Suprapubic skin (tissue), 4 donors: ENCODE data around the gene FAM171A2. TPM values are rescaled to one million over a fixed set of nuclear protein-coding genes. Genes with fewer than 3 reads are reported as not detected.
A peak's percentile ranks its signal among the peaks of the same experiment; 100 is the strongest.

Experiments
- DNase-seq, 2 donors: peaks; one replicate each; pipeline ENCODE4 v3.0.0-alpha.2; 2019; ENCODE audit warnings: low spot score in 2 of 2
- H3K27ac ChIP-seq: fragments of 200-600 bp; sonication (generic); one replicate; pipeline ENCODE4 v1.5.1; 2019
- H3K27me3 ChIP-seq: fragments of 200-600 bp; sonication (generic); one replicate; pipeline ENCODE4 v1.5.1; 2019
- H3K36me3 ChIP-seq: fragments of 200-600 bp; sonication (generic); one replicate; pipeline ENCODE4 v1.5.1; 2019
- H3K4me1 ChIP-seq: fragments of 200-600 bp; sonication (generic); one replicate; pipeline ENCODE4 v1.5.1; 2019
- H3K4me3 ChIP-seq: fragments of 200-600 bp; sonication (generic); one replicate; pipeline ENCODE4 v1.5.1; 2019; ENCODE audit warnings: mild to moderate bottlenecking
- H3K9me3 ChIP-seq: fragments of 200-600 bp; sonication (generic); one replicate; pipeline ENCODE4 v1.5.1; 2019
- CTCF ChIP-seq, 2 donors: fragments of 200-600 bp in 1 of 2; fragments of 450-650 bp in 1 of 2; sonication (generic) in 1 of 2; IDR thresholded peaks; one replicate each; pipeline ENCODE4 v1.5.1; 2016 to 2019; ENCODE audit warnings: antibody characterized with exemption in 2 of 2, mild to moderate bottlenecking in 1 of 2, moderate library complexity in 1 of 2
- EP300 ChIP-seq: sonication (generic); formaldehyde crosslinking; IDR thresholded peaks from one replicate; pipeline ENCODE4 v1.6.1; 2017; ENCODE audit warnings: antibody characterized with exemption
- POLR2A ChIP-seq, 2 donors: fragments of 450-650 bp; IDR thresholded peaks; one replicate each; pipeline ENCODE4 v1.6.1; 2017; ENCODE audit warnings: antibody characterized with exemption in 2 of 2, mild to moderate bottlenecking in 2 of 2, moderate library complexity in 2 of 2
- POLR2AphosphoS5 ChIP-seq, 3 donors: sonication (generic); formaldehyde crosslinking; IDR thresholded peaks; one replicate each; pipeline ENCODE4 v1.6.1; 2017; ENCODE audit warnings: antibody characterized with exemption in 3 of 3
- WGBS: methylation state at CpG from one replicate; pipeline ENCODE4 v1.1.5; 2018; 5-methylcytosine and 5-hydroxymethylcytosine counted together
- total RNA-seq, 4 donors: library from RNA; depleted of rRNA; stranded (reverse); fragments of >200 nt; gene quantifications; one replicate each; pipeline ENCODE4 v1.1.0, GENCODE V29; 2016

FAM171A2 gene
- total RNA-seq, 4 donors from 2014 or later, result 1.2 to 2.6 (median 1.5) TPM

GRCh38 chr17:44390250-44390870, 26.7 kb upstream of the FAM171A2 start:
- Histone ChIP-seq H3K36me3 (no peaks in the 10 kb centered on the region), H3K9me3 (no peaks in the 10 kb centered on the region), H3K27me3 (peaks cover 6% of the 10 kb centered on the region), H3K4me1 (peaks cover 7% of the 10 kb centered on the region), H3K4me3 (no peak overlapping the region), H3K27ac (no peak overlapping the region)
- peak in 1 of 2 donors; percentile 41 for DNase-seq
- 81% methylated on average over 10 of the region's 10 CpGs for WGBS
- TF ChIP-seq EP300 (no peak), CTCF (IDR thresholded peaks at IDR 0.05) (no peak), POLR2AphosphoS5 (IDR thresholded peaks at IDR 0.05) (no peak), POLR2A (IDR thresholded peaks at IDR 0.05) (no peak)

GRCh38 chr17:44389723-44390202, 26.1 kb upstream of the FAM171A2 start:
- DNase-seq, result peak in 1 of 2 donors; percentile 60
- Histone ChIP-seq H3K9me3 (no peaks in the 10 kb centered on the region), H3K27ac (no peak overlapping the region), H3K27me3 (peaks cover 6% of the 10 kb centered on the region), H3K4me3 (no peak overlapping the region), H3K36me3 (no peaks in the 10 kb centered on the region), H3K4me1 (peaks cover 13% of the 10 kb centered on the region)
- TF ChIP-seq EP300 (no peak), POLR2AphosphoS5 (IDR thresholded peaks at IDR 0.05) (no peak), CTCF (IDR thresholded peaks at IDR 0.05) (no peak), POLR2A (IDR thresholded peaks at IDR 0.05) (no peak)
- WGBS, result 63% methylated on average over 6 of the region's 6 CpGs

- no peak within 1 kb of the TSS for H3K4me3 ChIP-seq
- 27% methylated on average over 1 of the region's 1 CpG for WGBS
- peak in 1 of 2 donors; percentile 32 for DNase-seq
- no peaks in the 10 kb centered on the region for H3K9me3 ChIP-seq
- H3K27ac ChIP-seq, result no peak within 1 kb of the TSS
- H3K36me3 ChIP-seq, result no peaks in the 10 kb centered on the region
- H3K4me1 ChIP-seq, result peaks cover 16% of the 10 kb centered on the region
- no peak for TF ChIP-seq CTCF (IDR thresholded peaks at IDR 0.05)
- TF ChIP-seq POLR2AphosphoS5 (IDR thresholded peaks at IDR 0.05), result no peak
- no peak for TF ChIP-seq POLR2A (IDR thresholded peaks at IDR 0.05)
- no peak for TF ChIP-seq EP300
- peaks cover 6% of the 10 kb centered on the region for H3K27me3 ChIP-seq
Measured at GRCh38 chr17:44389281-44389680, 25.6 kb upstream of the FAM171A2 start, which contains the start of gene ITGA2B. ITGA2B (minus strand) TSS chr17:44389649; CDS start chr17:44389473, 176 bp downstream.

GRCh38 chr17:44387804-44388203, 24.2 kb upstream of the FAM171A2 start:
- Histone ChIP-seq H3K27me3 (peaks cover 9% of the 10 kb centered on the region), H3K36me3 (no peaks in the 10 kb centered on the region), H3K9me3 (no peaks in the 10 kb centered on the region), H3K4me1 (peaks cover 16% of the 10 kb centered on the region), H3K27ac (no peak overlapping the region), H3K4me3 (no peak overlapping the region)
- 76% methylated on average over 2 of the region's 2 CpGs for WGBS
- TF ChIP-seq EP300 (no peak), CTCF (IDR thresholded peaks at IDR 0.05) (no peak), POLR2A (IDR thresholded peaks at IDR 0.05) (no peak), POLR2AphosphoS5 (IDR thresholded peaks at IDR 0.05) (no peak)
- DNase-seq, result peak in 1 of 2 donors; percentile 13

GRCh38 chr17:44386182-44386525, 22.5 kb upstream of the FAM171A2 start:
- TF ChIP-seq POLR2AphosphoS5 (IDR thresholded peaks at IDR 0.05) (no peak), POLR2A (IDR thresholded peaks at IDR 0.05) (no peak), EP300 (no peak), CTCF (IDR thresholded peaks at IDR 0.05) (no peak)
- H3K36me3 ChIP-seq, result no peaks in the 10 kb centered on the region
- no peak overlapping the region for H3K27ac ChIP-seq
- 40% methylated on average over 5 of the region's 10 CpGs for whole genome bisulfite sequencing
- H3K27me3 ChIP-seq, result peaks cover 9% of the 10 kb centered on the region
- H3K9me3 ChIP-seq, result no peaks in the 10 kb centered on the region
- peak in 1 of 2 donors; percentile 37 for DNase-seq
- peak overlapping the region; percentile 59 for H3K4me3 ChIP-seq
- peaks cover 16% of the 10 kb centered on the region for H3K4me1 ChIP-seq
